Measurements from ENCODE around the gene RAB11FIP3. TPM values are rescaled to one million over a fixed set of nuclear protein-coding genes. Genes with fewer than 3 reads are reported as not detected.

RAB11FIP3 gene
- total and polyA plus RNA-seq, 2 of the 13 experiments (the other 11 are each of a cell fraction or from before 2014, with no cell fraction given) = 34.3 to 57.6 TPM

DNA sequence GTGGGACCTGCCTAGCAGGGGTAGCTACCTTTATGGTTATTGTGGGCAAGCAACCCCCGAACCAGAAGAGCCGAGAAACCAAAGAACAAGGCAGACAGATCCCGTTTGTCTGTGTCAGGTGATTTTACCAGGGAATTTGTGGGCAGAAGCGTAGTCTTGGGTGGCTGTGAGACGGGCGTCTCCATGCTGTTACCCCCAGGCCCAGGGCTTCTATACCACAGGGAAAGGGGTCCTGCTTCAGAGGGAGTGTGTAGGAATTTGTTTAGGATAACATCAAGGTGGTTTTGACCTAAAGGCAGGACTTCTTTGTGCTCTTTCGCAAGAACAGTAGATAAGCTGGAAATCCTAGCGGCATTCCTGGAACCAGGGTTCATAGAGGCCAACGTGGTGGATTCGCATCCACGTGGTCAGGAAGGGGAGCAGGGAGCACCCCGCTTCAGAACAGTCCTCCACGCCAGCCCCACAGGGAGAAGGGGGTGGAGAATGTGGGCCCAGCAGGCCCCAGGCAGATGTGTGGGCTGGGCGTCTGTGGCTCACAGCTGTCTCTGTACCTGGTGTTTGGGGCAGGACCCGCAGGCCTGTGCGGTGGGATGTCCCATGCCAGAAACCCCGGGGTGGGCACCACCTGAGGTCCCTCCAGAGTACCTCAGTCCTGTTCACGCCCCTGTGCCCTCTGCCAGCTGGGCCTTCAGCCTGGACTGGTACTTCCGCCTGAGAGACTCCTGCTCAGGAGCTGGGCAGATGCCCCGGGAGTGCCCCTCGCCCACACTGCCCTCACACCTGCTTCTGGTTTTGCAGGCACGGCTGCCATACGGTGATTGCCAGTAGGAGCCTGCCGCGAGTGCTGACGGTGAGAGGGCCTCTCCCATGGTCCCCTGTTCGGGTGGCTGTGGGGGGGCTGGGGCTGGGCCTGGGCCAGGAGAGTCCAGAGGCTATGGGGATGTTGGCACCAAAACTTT lies 19.6 kb upstream of the RAB11FIP3 start (continued):
- TF ChIP-seq, protein P1, sequence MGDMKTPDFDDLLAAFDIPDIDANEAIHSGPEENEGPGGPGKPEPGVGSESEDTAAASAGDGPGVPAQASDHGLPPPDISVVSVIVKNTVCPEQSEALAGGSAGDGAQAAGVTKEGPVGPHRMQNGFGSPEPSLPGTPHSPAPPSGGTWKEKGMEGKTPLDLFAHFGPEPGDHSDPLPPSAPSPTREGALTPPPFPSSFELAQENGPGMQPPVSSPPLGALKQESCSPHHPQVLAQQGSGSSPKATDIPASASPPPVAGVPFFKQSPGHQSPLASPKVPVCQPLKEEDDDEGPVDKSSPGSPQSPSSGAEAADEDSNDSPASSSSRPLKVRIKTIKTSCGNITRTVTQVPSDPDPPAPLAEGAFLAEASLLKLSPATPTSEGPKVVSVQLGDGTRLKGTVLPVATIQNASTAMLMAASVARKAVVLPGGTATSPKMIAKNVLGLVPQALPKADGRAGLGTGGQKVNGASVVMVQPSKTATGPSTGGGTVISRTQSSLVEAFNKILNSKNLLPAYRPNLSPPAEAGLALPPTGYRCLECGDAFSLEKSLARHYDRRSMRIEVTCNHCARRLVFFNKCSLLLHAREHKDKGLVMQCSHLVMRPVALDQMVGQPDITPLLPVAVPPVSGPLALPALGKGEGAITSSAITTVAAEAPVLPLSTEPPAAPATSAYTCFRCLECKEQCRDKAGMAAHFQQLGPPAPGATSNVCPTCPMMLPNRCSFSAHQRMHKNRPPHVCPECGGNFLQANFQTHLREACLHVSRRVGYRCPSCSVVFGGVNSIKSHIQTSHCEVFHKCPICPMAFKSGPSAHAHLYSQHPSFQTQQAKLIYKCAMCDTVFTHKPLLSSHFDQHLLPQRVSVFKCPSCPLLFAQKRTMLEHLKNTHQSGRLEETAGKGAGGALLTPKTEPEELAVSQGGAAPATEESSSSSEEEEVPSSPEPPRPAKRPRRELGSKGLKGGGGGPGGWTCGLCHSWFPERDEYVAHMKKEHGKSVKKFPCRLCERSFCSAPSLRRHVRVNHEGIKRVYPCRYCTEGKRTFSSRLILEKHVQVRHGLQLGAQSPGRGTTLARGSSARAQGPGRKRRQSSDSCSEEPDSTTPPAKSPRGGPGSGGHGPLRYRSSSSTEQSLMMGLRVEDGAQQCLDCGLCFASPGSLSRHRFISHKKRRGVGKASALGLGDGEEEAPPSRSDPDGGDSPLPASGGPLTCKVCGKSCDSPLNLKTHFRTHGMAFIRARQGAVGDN (CRISPR knock-in tag; IDR thresholded peaks at IDR 0.05) = peak; percentile 90
- TF ChIP-seq KAT7 (CRISPR knock-in tag; IDR thresholded peaks at IDR 0.05; ENCODE audit: borderline replicate concordance) (no peak), MAFF (IDR thresholded peaks at IDR 0.05; ENCODE audit: low read depth, low read length) (no peak), ZBTB8A (CRISPR knock-in tag; IDR thresholded peaks at IDR 0.05; ENCODE audit: borderline replicate concordance, low read depth) (no peak), GLI4 (CRISPR knock-in tag; IDR thresholded peaks at IDR 0.05; ENCODE audit: borderline replicate concordance) (no peak), TBP (CRISPR knock-in tag; IDR thresholded peaks at IDR 0.05) (no peak), ZMYM2 (CRISPR knock-in tag; IDR thresholded peaks at IDR 0.05) (peak; percentile 66; the same call in 1 of the 2 replicates), ZNF274 (CRISPR knock-in tag; IDR thresholded peaks at IDR 0.05) (no peak), ZNF550 (CRISPR knock-in tag; IDR thresholded peaks at IDR 0.05; ENCODE audit: borderline replicate concordance) (no peak; the same call in 1 of the 2 replicates), TAF1 (CRISPR knock-in tag; IDR thresholded peaks at IDR 0.05) (peak; percentile 59), MYNN (CRISPR knock-in tag; IDR thresholded peaks at IDR 0.05; ENCODE audit: low read depth) (no peak), TARDBP (CRISPR knock-in tag; IDR thresholded peaks at IDR 0.05) (peak; percentile 75), ZNF451 (CRISPR knock-in tag; IDR thresholded peaks at IDR 0.05) (peak; percentile 65; the same call in 1 of the 2 replicates), ERF (CRISPR knock-in tag; IDR thresholded peaks at IDR 0.05) (peak; percentile 80; the same call in 1 of the 2 replicates), ZNF180 (CRISPR knock-in tag; IDR thresholded peaks at IDR 0.05; ENCODE audit: borderline replicate concordance, low read depth) (no peak), NBN (conservative IDR thresholded peaks at IDR 0.05) (no peak), HNRNPK (IDR thresholded peaks at IDR 0.05; ENCODE audit: low read depth, low read length, poor library complexity, severe bottlenecking) (no peak), HNRNPLL (IDR thresholded peaks at IDR 0.05; ENCODE audit: low read depth, low read length, poor library complexity, severe bottlenecking) (peak; percentile 42), TOE1 (CRISPR knock-in tag; IDR thresholded peaks at IDR 0.05) (no peak), KDM1A (CRISPR knock-in tag; IDR thresholded peaks at IDR 0.05) (peak; percentile 32; the same call in 1 of the 2 replicates), ZNF772 (CRISPR knock-in tag; IDR thresholded peaks at IDR 0.05) (peak; percentile 77), ZNF101 (CRISPR knock-in tag; IDR thresholded peaks at IDR 0.05; ENCODE audit: borderline replicate concordance, low read depth) (0 out of 2 replicates have a peak, but pooled peaks have one; percentile 51), KLF13 (CRISPR knock-in tag; IDR thresholded peaks at IDR 0.05) (no peak; the same call in 1 of the 2 replicates), ZNF558 (CRISPR knock-in tag; IDR thresholded peaks at IDR 0.05; ENCODE audit: borderline replicate concordance) (no peak)
- TF ChIP-seq, protein P2, sequence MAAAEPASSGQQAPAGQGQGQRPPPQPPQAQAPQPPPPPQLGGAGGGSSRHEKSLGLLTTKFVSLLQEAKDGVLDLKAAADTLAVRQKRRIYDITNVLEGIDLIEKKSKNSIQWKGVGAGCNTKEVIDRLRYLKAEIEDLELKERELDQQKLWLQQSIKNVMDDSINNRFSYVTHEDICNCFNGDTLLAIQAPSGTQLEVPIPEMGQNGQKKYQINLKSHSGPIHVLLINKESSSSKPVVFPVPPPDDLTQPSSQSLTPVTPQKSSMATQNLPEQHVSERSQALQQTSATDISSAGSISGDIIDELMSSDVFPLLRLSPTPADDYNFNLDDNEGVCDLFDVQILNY (CRISPR knock-in tag; conservative IDR thresholded peaks at IDR 0.05) = no peak
